GM21825 (cell line): ENCODE data around the gene SNAPIN.

Experiments
- ATAC-seq: cut with Tn5 transposase; IDR thresholded peaks from one replicate; pipeline ENCODE4 v1.9.1; 2021; ENCODE audit warnings: mild to moderate bottlenecking, moderate library complexity; ENCODE audit not compliant: unreplicated experiment

The SNAPIN gene

DNA sequence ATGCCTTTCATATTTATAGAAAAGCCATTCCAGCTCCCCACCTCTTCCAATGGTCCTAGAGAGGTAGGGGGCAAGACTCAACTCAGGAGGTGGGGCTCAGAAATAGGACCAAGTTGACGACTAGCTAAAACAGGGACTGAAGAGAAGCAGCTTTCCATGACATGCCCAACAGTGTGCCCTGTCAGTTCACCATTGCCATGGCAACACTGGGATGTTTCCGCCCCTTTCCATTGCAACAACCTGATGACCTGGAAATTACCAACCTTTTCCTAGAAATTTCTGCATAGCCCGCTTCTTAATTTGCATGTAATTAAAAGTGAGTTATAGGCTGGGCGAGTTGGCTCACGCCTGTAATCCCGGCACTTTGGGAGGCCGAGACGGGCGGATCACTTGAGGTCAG lies 47.0 kb downstream of the SNAPIN start:
- no peak for ATAC-seq

DNA sequence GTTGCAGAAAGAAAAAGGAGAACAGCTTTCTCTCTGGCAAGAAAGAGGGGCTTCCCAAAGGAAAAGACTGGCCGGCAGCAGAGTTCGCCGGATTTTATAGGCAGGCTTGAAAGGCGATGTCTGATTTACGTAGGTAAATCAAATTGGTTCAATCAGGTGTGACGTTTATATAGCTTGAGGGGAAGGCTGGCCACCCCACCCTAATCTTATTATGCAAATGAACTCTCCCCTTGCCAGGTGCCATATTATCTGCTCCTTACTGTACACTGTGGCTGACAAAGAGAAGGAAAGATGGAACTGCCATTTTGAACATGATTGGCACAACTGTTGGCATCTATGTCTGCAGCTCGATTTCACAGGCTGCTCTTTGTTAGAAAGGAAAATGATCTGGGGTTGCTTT lies 52.5 kb downstream of the SNAPIN start:
- ATAC-seq, result no peak
